ENCODE data around the gene CALN1.

CALN1 gene

DNA sequence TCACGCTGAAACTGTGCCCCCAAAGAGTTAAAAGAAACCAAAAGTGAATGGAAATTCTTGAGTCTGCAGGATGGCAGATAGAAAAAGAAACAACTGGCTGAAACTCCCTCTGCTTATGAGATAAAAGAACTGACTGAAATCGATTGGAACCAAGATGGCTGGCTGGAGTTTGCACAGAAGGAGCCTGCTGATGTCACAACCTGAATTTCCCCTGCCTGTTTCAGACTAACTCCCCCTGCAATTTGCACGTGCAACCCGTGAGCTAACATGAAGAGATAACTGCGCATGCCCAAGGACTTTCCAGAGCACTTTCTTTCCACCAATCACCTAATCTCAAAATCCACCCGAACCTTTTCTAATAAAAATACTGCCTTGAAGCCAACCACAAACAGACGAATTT lies 435.5 kb downstream of the CALN1 start:
- no peaks in the 10 kb centered on the region for H3K4me1 ChIP-seq
- H2AFZ ChIP-seq: no peak overlapping the region
- H3K9ac ChIP-seq: no peak overlapping the region
- TF ChIP-seq, protein P1, sequence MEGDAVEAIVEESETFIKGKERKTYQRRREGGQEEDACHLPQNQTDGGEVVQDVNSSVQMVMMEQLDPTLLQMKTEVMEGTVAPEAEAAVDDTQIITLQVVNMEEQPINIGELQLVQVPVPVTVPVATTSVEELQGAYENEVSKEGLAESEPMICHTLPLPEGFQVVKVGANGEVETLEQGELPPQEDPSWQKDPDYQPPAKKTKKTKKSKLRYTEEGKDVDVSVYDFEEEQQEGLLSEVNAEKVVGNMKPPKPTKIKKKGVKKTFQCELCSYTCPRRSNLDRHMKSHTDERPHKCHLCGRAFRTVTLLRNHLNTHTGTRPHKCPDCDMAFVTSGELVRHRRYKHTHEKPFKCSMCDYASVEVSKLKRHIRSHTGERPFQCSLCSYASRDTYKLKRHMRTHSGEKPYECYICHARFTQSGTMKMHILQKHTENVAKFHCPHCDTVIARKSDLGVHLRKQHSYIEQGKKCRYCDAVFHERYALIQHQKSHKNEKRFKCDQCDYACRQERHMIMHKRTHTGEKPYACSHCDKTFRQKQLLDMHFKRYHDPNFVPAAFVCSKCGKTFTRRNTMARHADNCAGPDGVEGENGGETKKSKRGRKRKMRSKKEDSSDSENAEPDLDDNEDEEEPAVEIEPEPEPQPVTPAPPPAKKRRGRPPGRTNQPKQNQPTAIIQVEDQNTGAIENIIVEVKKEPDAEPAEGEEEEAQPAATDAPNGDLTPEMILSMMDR (IDR thresholded peaks at IDR 0.05): no peak
- no peaks in the 10 kb centered on the region for H3K9me3 ChIP-seq (ENCODE audit: control insufficient read depth, low read length)
- no peaks in the 10 kb centered on the region for H3K36me3 ChIP-seq (ENCODE audit: control insufficient read depth, insufficient read depth, low read length)
- H3K4me2 ChIP-seq (ENCODE audit: low read length): no peak overlapping the region
- H3K27me3 ChIP-seq (ENCODE audit: control insufficient read depth, insufficient read depth, low read length): no peaks in the 10 kb centered on the region
- H3K27ac ChIP-seq: no peak overlapping the region
- H3K4me3 ChIP-seq (ENCODE audit: low read depth, low read length): no peak overlapping the region
- no peaks in the 10 kb centered on the region for H3K79me2 ChIP-seq

DNA sequence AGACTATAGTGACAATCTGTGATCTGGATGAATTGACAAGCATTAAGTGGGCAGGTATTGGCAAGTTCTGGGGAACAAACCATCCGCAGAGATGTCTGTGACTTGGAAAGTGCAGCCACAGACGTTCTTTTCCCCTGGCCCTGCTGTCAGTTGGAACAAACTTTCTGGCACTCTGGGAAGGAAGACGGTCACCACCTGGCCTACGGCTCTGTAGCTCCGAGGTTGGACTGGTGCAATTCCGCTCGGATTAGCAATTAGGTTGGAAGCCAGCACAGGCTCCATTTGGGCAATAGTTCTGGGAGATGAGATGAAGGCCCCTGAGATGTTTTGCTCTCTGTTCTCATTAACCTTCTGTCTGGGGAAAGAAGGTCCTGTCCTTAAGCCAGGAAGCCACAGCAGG lies 437.5 kb downstream of the CALN1 start:
- no peaks in the 10 kb centered on the region for H3K4me1 ChIP-seq
- no peak overlapping the region for H3K4me2 ChIP-seq (ENCODE audit: low read length)
- no peak overlapping the region for H2AFZ ChIP-seq
- H3K9me3 ChIP-seq (ENCODE audit: control insufficient read depth, low read length): no peaks in the 10 kb centered on the region
- no peaks in the 10 kb centered on the region for H3K27me3 ChIP-seq (ENCODE audit: control insufficient read depth, insufficient read depth, low read length)
- H3K36me3 ChIP-seq (ENCODE audit: control insufficient read depth, insufficient read depth, low read length): no peaks in the 10 kb centered on the region
- TF ChIP-seq, protein P1 (IDR thresholded peaks at IDR 0.05): no peak
- H3K4me3 ChIP-seq (ENCODE audit: low read depth, low read length): no peak overlapping the region
- no peak overlapping the region for H3K9ac ChIP-seq
- no peaks in the 10 kb centered on the region for H3K79me2 ChIP-seq
- H3K27ac ChIP-seq: no peak overlapping the region

DNA sequence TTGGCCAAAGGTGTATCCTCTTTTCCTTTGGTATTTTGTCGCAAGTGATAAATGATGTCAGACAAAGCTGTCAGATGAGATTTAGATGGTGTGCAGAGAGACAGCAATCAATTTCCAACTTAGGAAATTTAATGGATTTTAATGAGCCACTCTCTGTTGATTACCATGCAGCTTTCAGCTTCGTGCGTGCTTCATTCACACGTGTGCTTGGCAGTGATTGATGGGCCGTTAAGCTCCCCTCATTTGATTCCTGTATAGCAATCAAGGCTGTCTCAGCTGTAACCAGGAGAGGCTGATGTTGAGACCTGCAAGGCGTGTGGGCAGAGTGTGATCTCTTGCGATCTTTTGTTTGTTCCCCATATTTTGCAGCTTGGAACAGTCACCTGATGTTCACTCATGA lies 439.6 kb downstream of the CALN1 start:
- TF ChIP-seq, protein P1 (IDR thresholded peaks at IDR 0.05): no peak
- H3K36me3 ChIP-seq (ENCODE audit: control insufficient read depth, insufficient read depth, low read length): no peaks in the 10 kb centered on the region
- H3K4me2 ChIP-seq (ENCODE audit: low read length): no peak overlapping the region
- H3K9me3 ChIP-seq (ENCODE audit: control insufficient read depth, low read length): no peaks in the 10 kb centered on the region
- H3K9ac ChIP-seq: no peak overlapping the region
- H3K27me3 ChIP-seq (ENCODE audit: control insufficient read depth, insufficient read depth, low read length): no peaks in the 10 kb centered on the region
- H3K79me2 ChIP-seq: no peaks in the 10 kb centered on the region
- H3K4me3 ChIP-seq (ENCODE audit: low read depth, low read length): no peak overlapping the region
- H3K4me1 ChIP-seq: no peaks in the 10 kb centered on the region
- H2AFZ ChIP-seq: no peak overlapping the region
- no peak overlapping the region for H3K27ac ChIP-seq

DNA sequence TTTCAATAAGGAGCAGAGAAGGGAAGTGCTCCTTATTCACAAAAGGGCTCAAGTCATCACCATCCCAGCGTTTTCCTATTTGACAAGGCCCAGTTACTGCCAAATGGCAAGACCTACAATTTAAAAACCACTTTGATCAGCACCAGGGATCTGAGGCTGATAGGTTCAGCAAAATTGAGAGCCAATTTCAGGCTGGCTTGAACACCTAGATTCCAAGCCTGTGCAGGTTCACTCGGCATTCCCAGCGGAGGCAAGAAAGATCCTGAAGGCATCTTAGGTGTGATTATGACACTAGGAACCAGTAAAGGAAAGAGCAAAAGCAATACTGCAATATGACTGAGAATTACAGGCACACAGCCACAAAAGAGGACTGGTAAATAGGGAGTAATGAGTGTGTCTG lies 441.4 kb downstream of the CALN1 start:
- no peaks in the 10 kb centered on the region for H3K4me1 ChIP-seq
- H3K4me3 ChIP-seq (ENCODE audit: low read depth, low read length): no peak overlapping the region
- H3K9ac ChIP-seq: no peak overlapping the region
- H3K9me3 ChIP-seq (ENCODE audit: control insufficient read depth, low read length): no peaks in the 10 kb centered on the region
- TF ChIP-seq, protein P1 (IDR thresholded peaks at IDR 0.05): no peak
- no peak overlapping the region for H2AFZ ChIP-seq
- H3K27ac ChIP-seq: no peak overlapping the region
- H3K4me2 ChIP-seq (ENCODE audit: low read length): no peak overlapping the region
- no peaks in the 10 kb centered on the region for H3K79me2 ChIP-seq
- no peaks in the 10 kb centered on the region for H3K36me3 ChIP-seq (ENCODE audit: control insufficient read depth, insufficient read depth, low read length)
- no peaks in the 10 kb centered on the region for H3K27me3 ChIP-seq (ENCODE audit: control insufficient read depth, insufficient read depth, low read length)

DNA sequence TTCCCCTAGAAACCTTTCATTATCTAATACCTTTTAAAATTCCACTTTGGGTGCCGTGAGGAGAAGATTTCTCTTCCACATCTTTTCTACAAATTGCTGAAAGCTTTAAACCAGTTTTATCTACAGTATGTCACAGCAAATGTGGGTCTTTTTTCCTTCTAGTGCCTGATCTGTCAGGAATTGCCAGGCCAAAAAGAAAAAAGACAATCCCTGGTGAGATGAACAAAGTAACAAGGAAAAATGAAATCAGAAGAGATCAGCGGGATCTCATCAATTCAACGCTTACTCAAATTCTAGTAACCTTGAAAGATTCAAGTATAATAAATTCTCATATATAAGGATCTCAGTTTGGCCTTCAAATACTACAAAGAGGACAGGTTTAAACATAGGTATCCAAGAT lies 449.5 kb downstream of the CALN1 start:
- no peak overlapping the region for H3K4me2 ChIP-seq (ENCODE audit: low read length)
- no peaks in the 10 kb centered on the region for H3K9me3 ChIP-seq (ENCODE audit: control insufficient read depth, low read length)
- no peak overlapping the region for H3K27ac ChIP-seq
- TF ChIP-seq, protein P1 (IDR thresholded peaks at IDR 0.05): no peak
- no peak overlapping the region for H3K9ac ChIP-seq
- H3K79me2 ChIP-seq: no peaks in the 10 kb centered on the region
- H3K27me3 ChIP-seq (ENCODE audit: control insufficient read depth, insufficient read depth, low read length): no peaks in the 10 kb centered on the region
- no peak overlapping the region for H2AFZ ChIP-seq
- H3K36me3 ChIP-seq (ENCODE audit: control insufficient read depth, insufficient read depth, low read length): no peaks in the 10 kb centered on the region
- no peaks in the 10 kb centered on the region for H3K4me1 ChIP-seq
- no peak overlapping the region for H3K4me3 ChIP-seq (ENCODE audit: low read depth, low read length)

Measured in parathyroid adenoma (tissue), 2 donors.